ENCODE measurements around the gene SARNP. TPM values are rescaled to one million over a fixed set of nuclear protein-coding genes. Genes with fewer than 3 reads are reported as not detected.

SARNP gene
- total and polyA plus RNA-seq, 10 of the 15 experiments (the other 5 are each of a cell fraction or from before 2014, with no cell fraction given) = 77.6 to 445 (median 188) TPM

DNA sequence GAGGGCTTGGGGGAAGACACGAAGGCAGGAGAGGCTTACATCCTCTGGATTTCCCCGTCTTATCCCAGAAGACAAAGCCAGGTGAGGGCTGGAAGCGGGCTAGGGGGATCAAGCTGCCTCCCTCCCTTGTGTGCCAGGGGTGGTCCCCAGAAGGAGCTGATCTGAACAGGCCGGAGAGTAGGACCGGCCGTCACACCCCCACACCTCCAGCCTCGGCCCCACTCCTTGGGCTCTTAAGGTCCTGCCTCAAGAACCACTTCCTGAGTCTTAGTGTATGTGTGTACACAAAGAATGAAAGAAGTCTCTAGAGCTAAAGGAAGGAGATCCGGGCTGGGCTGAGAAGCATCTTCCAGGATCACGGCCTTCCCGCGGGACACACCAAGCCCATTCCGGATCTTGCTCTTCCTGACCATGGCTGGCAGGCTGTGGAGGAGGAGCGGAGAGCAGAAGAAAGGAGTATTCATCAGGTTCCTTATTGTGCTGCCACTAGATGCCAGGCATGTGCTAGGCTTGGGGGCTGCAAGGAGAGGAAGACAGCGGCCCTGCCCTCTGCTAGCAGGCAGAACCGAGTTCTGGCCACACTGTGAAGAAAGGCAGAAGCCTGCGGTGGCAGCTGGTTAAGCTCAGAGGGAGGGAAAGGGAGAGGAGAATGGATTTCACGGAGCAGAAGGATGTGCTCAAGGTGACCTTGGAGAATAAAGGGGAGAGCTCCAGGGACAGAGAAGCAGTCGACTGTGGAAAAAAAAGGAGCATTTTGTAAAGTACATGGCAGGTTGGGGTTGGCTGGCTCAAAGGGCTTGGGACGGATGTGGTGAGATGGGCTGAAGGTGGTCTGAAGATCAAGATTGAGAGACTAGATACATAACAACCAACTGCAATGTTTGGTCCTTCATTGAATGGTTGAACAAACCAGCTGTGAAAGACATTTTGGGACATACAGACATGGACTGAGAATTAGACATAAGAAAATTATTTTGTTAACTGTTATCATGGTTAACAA is 87.4 kb downstream of the SARNP start (continued):
- TF ChIP-seq, protein P1, sequence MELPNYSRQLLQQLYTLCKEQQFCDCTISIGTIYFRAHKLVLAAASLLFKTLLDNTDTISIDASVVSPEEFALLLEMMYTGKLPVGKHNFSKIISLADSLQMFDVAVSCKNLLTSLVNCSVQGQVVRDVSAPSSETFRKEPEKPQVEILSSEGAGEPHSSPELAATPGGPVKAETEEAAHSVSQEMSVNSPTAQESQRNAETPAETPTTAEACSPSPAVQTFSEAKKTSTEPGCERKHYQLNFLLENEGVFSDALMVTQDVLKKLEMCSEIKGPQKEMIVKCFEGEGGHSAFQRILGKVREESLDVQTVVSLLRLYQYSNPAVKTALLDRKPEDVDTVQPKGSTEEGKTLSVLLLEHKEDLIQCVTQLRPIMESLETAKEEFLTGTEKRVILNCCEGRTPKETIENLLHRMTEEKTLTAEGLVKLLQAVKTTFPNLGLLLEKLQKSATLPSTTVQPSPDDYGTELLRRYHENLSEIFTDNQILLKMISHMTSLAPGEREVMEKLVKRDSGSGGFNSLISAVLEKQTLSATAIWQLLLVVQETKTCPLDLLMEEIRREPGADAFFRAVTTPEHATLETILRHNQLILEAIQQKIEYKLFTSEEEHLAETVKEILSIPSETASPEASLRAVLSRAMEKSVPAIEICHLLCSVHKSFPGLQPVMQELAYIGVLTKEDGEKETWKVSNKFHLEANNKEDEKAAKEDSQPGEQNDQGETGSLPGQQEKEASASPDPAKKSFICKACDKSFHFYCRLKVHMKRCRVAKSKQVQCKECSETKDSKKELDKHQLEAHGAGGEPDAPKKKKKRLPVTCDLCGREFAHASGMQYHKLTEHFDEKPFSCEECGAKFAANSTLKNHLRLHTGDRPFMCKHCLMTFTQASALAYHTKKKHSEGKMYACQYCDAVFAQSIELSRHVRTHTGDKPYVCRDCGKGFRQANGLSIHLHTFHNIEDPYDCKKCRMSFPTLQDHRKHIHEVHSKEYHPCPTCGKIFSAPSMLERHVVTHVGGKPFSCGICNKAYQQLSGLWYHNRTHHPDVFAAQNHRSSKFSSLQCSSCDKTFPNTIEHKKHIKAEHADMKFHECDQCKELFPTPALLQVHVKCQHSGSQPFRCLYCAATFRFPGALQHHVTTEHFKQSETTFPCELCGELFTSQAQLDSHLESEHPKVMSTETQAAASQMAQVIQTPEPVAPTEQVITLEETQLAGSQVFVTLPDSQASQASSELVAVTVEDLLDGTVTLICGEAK (IDR thresholded peaks at IDR 0.05; ENCODE audit: borderline replicate concordance) = no peak; the same call in 1 of the 2 replicates
- TF ChIP-seq RBBP5 (conservative IDR thresholded peaks at IDR 0.05) (no peak), DPF2 (IDR thresholded peaks at IDR 0.05) (no peak), PML (IDR thresholded peaks at IDR 0.05; ENCODE audit: low read length) (peak; percentile 36; the same call in 1 of the 2 replicates), EGR1 (IDR thresholded peaks at IDR 0.05; ENCODE audit: borderline replicate concordance in 1 of 2, low read depth in 2 of 2, low read length in 2 of 2) (peak in 1 of 2 experiments; percentile 50; a peak in 1 of 3 replicates), HDGF (IDR thresholded peaks at IDR 0.05) (no peak), RAD21 (IDR thresholded peaks at IDR 0.05; ENCODE audit: insufficient read depth, low read depth, low read length) (peak; percentile 17; the same call in 1 of the 2 replicates), NBN (IDR thresholded peaks at IDR 0.05) (0 out of 2 replicates have a peak, but pooled peaks have one; percentile 26), NR2F1 (conservative IDR thresholded peaks at IDR 0.05) (no peak), HDAC6 (IDR thresholded peaks at IDR 0.05; ENCODE audit: unreplicated experiment) (no peak)

All from GM12878 (cell line).